ENCODE results near the gene KLK11.

Gene KLK11

GRCh38 chr19:51007488-51007887 lies 18.9 kb downstream of the KLK11 start:
- ATAC-seq = no peak
- TF ChIP-seq TCF4 (CRISPR knock-in tag; IDR thresholded peaks at IDR 0.05; ENCODE audit: borderline replicate concordance) (no peak), SNAI2 (CRISPR knock-in tag; IDR thresholded peaks at IDR 0.05) (no peak), ZNF8 (CRISPR knock-in tag; IDR thresholded peaks at IDR 0.05) (no peak), CSDC2 (CRISPR knock-in tag; IDR thresholded peaks at IDR 0.05) (no peak), ZNF70 (CRISPR knock-in tag; IDR thresholded peaks at IDR 0.05) (no peak), CSRNP3 (CRISPR knock-in tag; IDR thresholded peaks at IDR 0.05) (no peak), PATZ1 (CRISPR knock-in tag; IDR thresholded peaks at IDR 0.05; ENCODE audit: borderline replicate concordance) (no peak), RARB (CRISPR knock-in tag; IDR thresholded peaks at IDR 0.05) (no peak), OSR1 (CRISPR knock-in tag; IDR thresholded peaks at IDR 0.05) (no peak), POU6F1 (CRISPR knock-in tag; IDR thresholded peaks at IDR 0.05; ENCODE audit: borderline replicate concordance, low read depth) (no peak), TOX (CRISPR knock-in tag; IDR thresholded peaks at IDR 0.05; ENCODE audit: borderline replicate concordance) (no peak), CREB5 (CRISPR knock-in tag; IDR thresholded peaks at IDR 0.05; ENCODE audit: low read depth) (no peak), PPARA (CRISPR knock-in tag; IDR thresholded peaks at IDR 0.05; ENCODE audit: borderline replicate concordance) (no peak), ZNF565 (CRISPR knock-in tag; conservative IDR thresholded peaks at IDR 0.05; ENCODE audit: low read depth) (no peak), BACH2 (CRISPR knock-in tag; IDR thresholded peaks at IDR 0.05; ENCODE audit: borderline replicate concordance) (no peak), ARNTL (CRISPR knock-in tag; IDR thresholded peaks at IDR 0.05; ENCODE audit: borderline replicate concordance, low read depth) (no peak)

GRCh38 chr19:51006406-51006805 lies 20.0 kb downstream of the KLK11 start:
- ATAC-seq = no peak
- TF ChIP-seq BACH2 (CRISPR knock-in tag; IDR thresholded peaks at IDR 0.05; ENCODE audit: borderline replicate concordance) = no peak
- no peak for TF ChIP-seq PPARA (CRISPR knock-in tag; IDR thresholded peaks at IDR 0.05; ENCODE audit: borderline replicate concordance)
- no peak for TF ChIP-seq ZC3H10 (CRISPR knock-in tag; IDR thresholded peaks at IDR 0.05)
- no peak for TF ChIP-seq SNAI2 (CRISPR knock-in tag; IDR thresholded peaks at IDR 0.05)
- no peak for TF ChIP-seq ZNF565 (CRISPR knock-in tag; conservative IDR thresholded peaks at IDR 0.05; ENCODE audit: low read depth)
- TF ChIP-seq CSDC2 (CRISPR knock-in tag; IDR thresholded peaks at IDR 0.05) = no peak
- no peak for TF ChIP-seq ISL1 (CRISPR knock-in tag; IDR thresholded peaks at IDR 0.05)
- no peak for TF ChIP-seq TOX (CRISPR knock-in tag; IDR thresholded peaks at IDR 0.05; ENCODE audit: borderline replicate concordance)
- TF ChIP-seq ZNF8 (CRISPR knock-in tag; IDR thresholded peaks at IDR 0.05) = no peak
- no peak for TF ChIP-seq PATZ1 (CRISPR knock-in tag; IDR thresholded peaks at IDR 0.05; ENCODE audit: borderline replicate concordance)
- no peak for TF ChIP-seq TSHZ2 (CRISPR knock-in tag; IDR thresholded peaks at IDR 0.05)
- TF ChIP-seq CREB5 (CRISPR knock-in tag; IDR thresholded peaks at IDR 0.05; ENCODE audit: low read depth) = no peak
- TF ChIP-seq ZNF70 (CRISPR knock-in tag; IDR thresholded peaks at IDR 0.05) = no peak
- TF ChIP-seq ESRRG (CRISPR knock-in tag; IDR thresholded peaks at IDR 0.05) = no peak
- no peak for TF ChIP-seq OSR1 (CRISPR knock-in tag; IDR thresholded peaks at IDR 0.05)
